Right lobe of liver (tissue), 6 donors: ENCODE measurements around the gene CCL2. TPM values are rescaled to one million over a fixed set of nuclear protein-coding genes. Genes with fewer than 3 reads are reported as not detected.

Experiments used
- ATAC-seq, 4 donors: fragments of 200-7000 bp; cut with Tn5 transposase; one replicate each; pipeline ENCODE4 v1.9.1; 2020; ENCODE audit warnings: mild to moderate bottlenecking in 4 of 4, moderate library complexity in 4 of 4
- DNase-seq, 3 donors: peaks; one replicate each; pipeline ENCODE4 v3.0.0-alpha.2; 2020
- H3K27ac ChIP-seq, 3 donors: fragments of 200-600 bp; one replicate each; pipeline ENCODE4 v1.8.0; 2022
- H3K27me3 ChIP-seq, 2 donors: fragments of 200-600 bp; one replicate each; pipeline ENCODE4 v1.8.0; 2022
- H3K36me3 ChIP-seq, 4 donors: fragments of 200-600 bp; sonication (generic) in 1 of 4; one replicate each; pipeline versions ENCODE4 v1.5.1 to v1.8.0; 2017 to 2022; ENCODE audit warnings: control low read depth in 1 of 4
- H3K4me1 ChIP-seq, 4 donors: fragments of 200-600 bp; sonication (generic) in 1 of 4; one replicate each; pipeline versions ENCODE4 v1.5.1 to v1.8.0; 2017 to 2022; ENCODE audit warnings: control low read depth in 1 of 4
- H3K4me3 ChIP-seq, 3 donors: fragments of 200-600 bp; one replicate each; pipeline ENCODE4 v1.8.0; 2022
- H3K9me3 ChIP-seq, 4 donors: fragments of 200-600 bp; sonication (generic) in 1 of 4; one replicate each; pipeline versions ENCODE4 v1.5.1 to v1.8.0; 2017 to 2022; ENCODE audit warnings: control low read depth in 1 of 4
- POLR2A ChIP-seq: fragments of 450-650 bp; IDR thresholded peaks from one replicate; pipeline ENCODE4 v1.6.1; 2017; ENCODE audit warnings: antibody characterized with exemption, mild to moderate bottlenecking
- WGBS: methylation state at CpG from one replicate; pipeline ENCODE4 v1.1.6; 2018; ENCODE audit warnings: low coverage, low lambda C conversion rate; ENCODE audit not compliant: insufficient coverage; ENCODE audit errors: missing lambda C conversion rate; 5-methylcytosine and 5-hydroxymethylcytosine counted together
- intact Hi-C, 2 donors: fragments of 100-400 bp; cut with DNase I; formaldehyde crosslinking; loops; one replicate each; pipeline versions ENCODE4 v1.11.2 to v1.14.1; 2022
- total RNA-seq, 6 experiments: library from RNA; depleted of rRNA in 2 of 6; stranded (reverse); fragments of >200 nt in 2 of 6; fragmentation: NEBNext Ultra II Directional in 3 of 6; extraction: Animal tissue kit (Norgen Biotek cat#: 25700) in 3 of 6; gene quantifications; one replicate each; pipeline versions ENCODE4 v1.1.0 to v1.2.4, GENCODE V29; 2016 to 2023
- TF ChIP-seq, protein P1 (sequence below), 4 donors: fragments of 200-600 bp in 3 of 4; fragments of 450-650 bp in 1 of 4; IDR thresholded peaks; one replicate each; pipeline versions ENCODE4 v1.5.1 to v1.8.0; 2016 to 2022; ENCODE audit warnings: antibody characterized with exemption in 4 of 4, mild to moderate bottlenecking in 2 of 4
- donor health status: DM: no; HTN: yes; CAD: no.
- donor health status: DM: no; HTN: no; CAD: no.
- donor health status: DM: no; HTN: no; CAD: no.
- donor health status: DM: no; HTN: yes; CAD: no.
- donor health status: DM: no; HTN: yes; CAD: no.

The CCL2 gene
- total RNA-seq, 6 experiments from 2014 or later = 0.66 to 32.2 (median 3.8) TPM

DNA sequence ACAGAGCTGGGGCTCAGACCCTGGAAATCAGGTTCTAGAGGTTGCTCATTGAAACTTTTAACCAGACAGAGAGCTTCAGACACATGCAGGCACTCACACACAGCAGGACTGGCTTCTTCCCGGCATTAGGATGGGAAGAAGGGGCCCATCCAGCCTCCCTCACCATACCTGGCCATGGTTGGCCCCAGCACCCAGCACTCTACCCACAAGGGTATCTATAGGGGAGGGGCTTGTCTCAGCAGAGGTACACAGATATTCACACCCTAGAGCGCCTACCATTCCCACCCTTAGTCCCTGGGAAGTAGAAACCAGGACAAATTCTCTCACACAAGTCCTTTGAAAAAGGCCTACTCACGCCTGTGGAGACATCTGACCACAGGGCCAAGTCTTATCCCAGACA, 20.5 kb upstream of the CCL2 start:
- no peaks in the 10 kb centered on the region for H3K9me3 ChIP-seq
- intact Hi-C loops = no loop called here
- WGBS = no CpG with 5 or more reads among the region's 3 CpGs
- no peaks in the 10 kb centered on the region for H3K27me3 ChIP-seq
- DNase-seq = no peak
- peak overlapping the region in 2 of 3 donors; percentile 37 to 64 for H3K27ac ChIP-seq
- H3K4me3 ChIP-seq = no peak overlapping the region
- no peak for ATAC-seq
- TF ChIP-seq, protein P1, sequence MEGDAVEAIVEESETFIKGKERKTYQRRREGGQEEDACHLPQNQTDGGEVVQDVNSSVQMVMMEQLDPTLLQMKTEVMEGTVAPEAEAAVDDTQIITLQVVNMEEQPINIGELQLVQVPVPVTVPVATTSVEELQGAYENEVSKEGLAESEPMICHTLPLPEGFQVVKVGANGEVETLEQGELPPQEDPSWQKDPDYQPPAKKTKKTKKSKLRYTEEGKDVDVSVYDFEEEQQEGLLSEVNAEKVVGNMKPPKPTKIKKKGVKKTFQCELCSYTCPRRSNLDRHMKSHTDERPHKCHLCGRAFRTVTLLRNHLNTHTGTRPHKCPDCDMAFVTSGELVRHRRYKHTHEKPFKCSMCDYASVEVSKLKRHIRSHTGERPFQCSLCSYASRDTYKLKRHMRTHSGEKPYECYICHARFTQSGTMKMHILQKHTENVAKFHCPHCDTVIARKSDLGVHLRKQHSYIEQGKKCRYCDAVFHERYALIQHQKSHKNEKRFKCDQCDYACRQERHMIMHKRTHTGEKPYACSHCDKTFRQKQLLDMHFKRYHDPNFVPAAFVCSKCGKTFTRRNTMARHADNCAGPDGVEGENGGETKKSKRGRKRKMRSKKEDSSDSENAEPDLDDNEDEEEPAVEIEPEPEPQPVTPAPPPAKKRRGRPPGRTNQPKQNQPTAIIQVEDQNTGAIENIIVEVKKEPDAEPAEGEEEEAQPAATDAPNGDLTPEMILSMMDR (IDR thresholded peaks at IDR 0.05) = no peak
- no peak for TF ChIP-seq POLR2A
- no peaks in the 10 kb centered on the region for H3K36me3 ChIP-seq
- peaks cover 0 to 7% (median 6%) of the 10 kb centered on the region in 4 donors for H3K4me1 ChIP-seq

DNA sequence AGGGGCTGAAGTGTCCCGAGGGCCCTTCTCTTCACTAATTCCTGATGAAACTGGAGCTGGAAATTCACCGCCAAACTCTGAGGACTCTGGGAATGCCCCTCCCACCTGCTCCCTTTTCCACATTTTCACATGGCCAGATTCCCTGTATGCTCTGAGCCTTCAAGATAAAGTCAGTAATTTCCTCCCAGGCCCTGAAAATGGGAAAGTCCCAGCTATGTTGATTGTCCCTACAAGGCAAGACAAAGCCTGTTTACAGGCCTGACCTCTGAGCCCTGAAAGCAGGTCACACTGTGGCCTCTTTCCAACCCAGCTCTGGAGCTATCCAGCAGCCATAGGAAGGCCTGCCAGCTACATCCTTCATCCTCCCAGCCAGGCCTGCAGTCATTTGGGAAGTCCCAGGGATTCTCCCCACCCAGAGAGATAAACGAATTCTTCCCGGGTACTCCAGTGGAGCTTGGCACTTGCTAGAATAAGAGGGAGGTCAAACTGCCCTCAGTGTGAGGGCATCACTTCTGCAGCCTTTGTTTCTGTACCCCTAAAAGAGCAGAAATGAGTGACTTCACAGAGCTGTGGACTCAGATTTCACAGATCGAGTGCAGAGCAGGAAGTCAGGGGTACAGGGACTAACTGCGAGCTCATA, 19.6 kb upstream of the CCL2 start:
- peaks cover 0 to 7% (median 6%) of the 10 kb centered on the region in 4 donors for H3K4me1 ChIP-seq
- no peaks in the 10 kb centered on the region for H3K27me3 ChIP-seq
- H3K36me3 ChIP-seq = no peaks in the 10 kb centered on the region
- 29% methylated on average over 5 of the region's 6 CpGs for WGBS
- TF ChIP-seq, protein P1 (IDR thresholded peaks at IDR 0.05) = no peak
- no peak for TF ChIP-seq POLR2A
- peak overlapping the region; percentile 52 to 64 (median 58) for H3K27ac ChIP-seq
- intact Hi-C loops = no loop called here
- no peak overlapping the region for H3K4me3 ChIP-seq
- DNase-seq = peak; percentile 80 to 86 (median 84)
- no peaks in the 10 kb centered on the region for H3K9me3 ChIP-seq
- ATAC-seq = peak; percentile 94 to 98 (median 96)

DNA sequence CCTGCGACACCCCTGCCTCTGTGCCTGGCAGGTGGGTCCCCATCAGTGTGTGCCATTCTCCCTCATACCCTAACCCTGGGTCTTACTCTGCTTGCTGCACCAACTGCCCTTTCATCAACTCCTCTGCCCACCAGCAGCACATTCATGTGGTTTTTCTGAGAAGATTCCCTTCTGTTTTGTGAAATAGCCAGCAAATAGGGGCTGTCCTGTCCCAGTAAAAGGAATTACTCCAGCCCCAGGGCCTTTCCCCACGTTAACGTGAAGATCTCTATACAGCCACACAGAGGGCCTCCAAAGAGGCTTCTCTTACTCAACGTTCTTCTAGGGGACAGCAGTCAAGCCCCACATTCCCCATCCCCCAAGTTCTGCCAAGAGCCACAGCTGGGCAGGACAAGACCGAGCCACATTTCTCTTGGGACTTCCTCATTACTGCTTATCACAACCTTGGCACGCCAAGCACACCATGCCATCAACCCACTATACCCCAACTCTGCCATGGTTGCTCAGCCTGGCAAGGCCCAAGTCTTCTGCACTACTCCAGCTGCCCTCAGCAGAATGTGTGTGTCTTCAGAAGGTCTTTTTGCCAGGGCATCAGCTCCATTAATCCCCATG, 18.7 kb upstream of the CCL2 start:
- TF ChIP-seq POLR2A = no peak
- 68% methylated on average over 5 of the region's 6 CpGs for WGBS
- no peak for ATAC-seq
- Histone ChIP-seq H3K9me3 (no peaks in the 10 kb centered on the region), H3K27ac (peak overlapping the region in 1 of 3 donors; percentile 58), H3K4me3 (no peak overlapping the region), H3K27me3 (no peaks in the 10 kb centered on the region), H3K4me1 (peaks cover 0 to 7% (median 6%) of the 10 kb centered on the region in 4 donors), H3K36me3 (no peaks in the 10 kb centered on the region)
- intact Hi-C loops = no loop called here
- no peak for DNase-seq

- Histone ChIP-seq H3K4me1 (peaks cover 0 to 12% (median 6%) of the 10 kb centered on the region in 4 donors), H3K27ac (no peak overlapping the region), H3K36me3 (no peaks in the 10 kb centered on the region), H3K27me3 (no peaks in the 10 kb centered on the region), H3K9me3 (no peaks in the 10 kb centered on the region), H3K4me3 (no peak overlapping the region)
- TF ChIP-seq, protein P1 (IDR thresholded peaks at IDR 0.05) = no peak
- no peak for TF ChIP-seq POLR2A
- ATAC-seq (no peak), DNase-seq (no peak)
- intact Hi-C loops = no loop called here
- WGBS = 84% methylated on average over 3 of the region's 3 CpGs
These were observed 17.6 kb upstream of the CCL2 start for GRCh38 chr17:34237458-34237857.

- Histone ChIP-seq H3K27me3 (no peaks in the 10 kb centered on the region), H3K4me1 (peaks cover 0 to 11% (median 0%) of the 10 kb centered on the region in 4 donors), H3K27ac (no peak overlapping the region), H3K36me3 (no peaks in the 10 kb centered on the region), H3K4me3 (no peak overlapping the region), H3K9me3 (no peaks in the 10 kb centered on the region)
- DNase-seq = peak in 2 of 3 donors; percentile 56 to 68
- WGBS = 20% methylated on average over 3 of the region's 4 CpGs
- peak; percentile 65 to 72 (median 69) for ATAC-seq
- TF ChIP-seq, protein P1 (IDR thresholded peaks at IDR 0.05) = no peak
- no peak for TF ChIP-seq POLR2A
- intact Hi-C loops = no loop called here
These were observed 14.0 kb upstream of the CCL2 start for GRCh38 chr17:34241062-34241461.
